Measurements from ENCODE around the gene PLEKHA1. TPM values are rescaled to one million over a fixed set of nuclear protein-coding genes. Genes with fewer than 3 reads are reported as not detected.

PLEKHA1 gene
- total RNA-seq, 1 donor = 45.4 TPM

DNA sequence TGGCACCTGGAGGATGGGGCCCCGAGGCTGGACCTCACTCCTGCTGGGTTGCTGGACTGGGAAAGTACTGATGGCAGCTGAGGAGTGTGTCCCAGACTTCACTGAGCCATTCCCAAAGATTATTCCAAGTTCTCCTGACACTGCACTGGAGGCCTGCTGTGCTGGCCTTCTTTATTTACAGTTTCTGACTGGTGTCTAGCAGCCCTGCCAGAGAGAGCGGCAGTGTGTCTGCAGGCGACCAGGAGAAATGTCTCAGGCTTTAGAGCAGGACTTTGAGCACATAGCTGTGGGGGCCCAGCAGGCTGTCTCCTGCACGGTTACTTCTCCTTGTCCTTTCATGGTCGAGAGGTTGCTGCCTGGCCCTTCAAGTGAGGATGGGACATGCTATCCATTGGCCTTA, 102.9 kb downstream of the PLEKHA1 start:
- H3K9me3 ChIP-seq (ENCODE audit: low read depth, low read length) = no peaks in the 10 kb centered on the region
- peaks cover 7% of the 10 kb centered on the region for H3K4me1 ChIP-seq (ENCODE audit: insufficient read depth, low read length)

DNA sequence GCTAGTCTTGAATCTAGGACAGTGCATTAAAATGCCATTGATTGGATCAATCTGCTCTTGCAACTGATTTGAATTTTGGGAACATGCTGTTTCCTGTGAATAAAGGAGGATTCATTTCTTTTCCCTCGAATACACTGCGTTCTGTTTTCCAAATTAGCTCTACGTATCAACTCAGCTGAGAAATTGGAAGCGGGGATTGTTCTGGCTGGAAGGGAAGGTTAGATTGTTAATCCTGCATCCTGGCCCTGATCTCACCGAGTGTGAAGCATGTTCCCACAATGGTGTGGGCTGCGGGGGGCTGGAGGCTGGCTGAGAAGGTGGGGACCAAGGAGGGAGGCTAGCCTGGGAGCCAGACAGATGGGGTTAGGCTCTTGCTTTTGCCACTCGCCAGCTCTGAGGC, 104.5 kb downstream of the PLEKHA1 start:
- Histone ChIP-seq H3K9me3 (ENCODE audit: low read depth, low read length) (no peaks in the 10 kb centered on the region), H3K4me3 (ENCODE audit: low read length) (no peak overlapping the region), H3K4me1 (ENCODE audit: insufficient read depth, low read length) (peaks cover 5% of the 10 kb centered on the region), H3K27me3 (ENCODE audit: insufficient read depth, low read length) (peaks cover 3% of the 10 kb centered on the region)

More for the DNA sequence above, 102.9 kb downstream of the PLEKHA1 start:
- peaks cover 9% of the 10 kb centered on the region for H3K27me3 ChIP-seq (ENCODE audit: insufficient read depth, low read length)
- H3K4me3 ChIP-seq (ENCODE audit: low read length) = no peak overlapping the region

DNA sequence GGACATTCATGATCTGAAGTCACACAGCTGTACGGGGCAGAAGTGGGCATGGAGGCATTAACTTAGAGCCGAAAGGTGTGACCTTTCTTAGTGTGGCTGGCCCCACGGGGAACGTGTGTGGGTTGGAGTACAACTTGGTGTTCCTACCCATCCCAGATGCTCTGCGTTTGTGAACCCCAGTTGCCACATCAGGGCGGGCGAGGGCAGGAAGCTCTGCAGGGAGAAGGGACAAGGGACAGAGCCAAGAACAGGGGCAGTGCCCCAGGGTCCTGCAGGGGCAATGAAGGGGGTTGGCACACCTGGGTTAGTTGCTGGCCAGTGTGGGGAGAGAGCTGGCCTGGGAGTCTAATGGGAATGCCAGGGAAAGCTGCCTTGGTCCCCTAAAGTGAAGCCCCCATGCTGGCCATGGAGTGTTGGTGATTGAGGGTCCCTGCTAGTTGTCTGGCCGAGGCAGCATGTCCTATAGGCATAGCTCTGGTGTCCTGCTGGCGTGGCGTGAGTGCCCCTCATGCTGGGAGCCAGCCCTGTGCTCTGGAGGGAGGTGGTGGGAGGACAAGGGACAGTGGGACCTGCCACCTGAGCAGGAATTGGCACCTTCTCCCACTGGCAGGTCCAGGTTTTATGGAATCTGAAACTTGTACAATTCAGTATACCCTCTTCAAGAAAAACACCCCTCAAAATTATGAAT, 105.8 kb downstream of the PLEKHA1 start:
- Histone ChIP-seq H3K4me1 (ENCODE audit: insufficient read depth, low read length) (no peaks in the 10 kb centered on the region), H3K4me3 (ENCODE audit: low read length) (no peak overlapping the region), H3K9me3 (ENCODE audit: low read depth, low read length) (no peaks in the 10 kb centered on the region), H3K27me3 (ENCODE audit: insufficient read depth, low read length) (peaks cover 3% of the 10 kb centered on the region)

DNA sequence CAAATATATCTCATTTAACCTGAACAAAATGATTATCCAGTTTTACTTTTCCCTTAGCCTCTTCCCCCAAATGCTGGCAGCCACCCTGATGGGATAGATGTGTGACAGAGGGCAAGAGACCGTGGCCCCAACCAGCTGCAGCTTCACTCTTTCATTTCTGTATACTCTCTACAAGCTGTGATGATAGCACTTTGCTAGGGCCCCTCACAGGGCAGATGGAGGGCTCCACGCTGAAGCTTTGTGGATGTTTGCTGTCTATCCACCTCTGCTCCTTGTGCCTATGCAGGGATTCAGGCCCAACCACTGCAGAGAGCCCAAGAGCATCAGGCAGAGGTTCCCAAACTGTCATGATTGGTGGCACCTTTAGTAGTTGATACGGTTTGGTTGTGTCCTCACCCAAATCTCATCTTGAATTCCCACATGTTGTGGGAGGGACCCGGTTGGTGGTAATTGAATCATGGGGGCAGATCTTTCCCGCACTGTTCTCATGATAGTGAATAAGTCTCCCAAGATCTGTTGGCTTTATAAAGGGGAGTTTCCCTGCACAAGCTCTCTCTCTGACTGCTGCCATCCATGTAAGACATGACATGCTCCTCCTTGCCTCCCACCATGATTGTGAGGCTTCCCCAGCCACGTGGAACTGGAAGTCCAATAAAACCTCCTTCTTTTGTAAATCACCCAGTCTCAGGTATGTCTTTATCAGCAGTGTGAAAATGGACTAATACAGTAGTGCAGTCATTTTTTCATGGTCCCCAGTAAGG, 107.0 kb downstream of the PLEKHA1 start:
- peaks cover 3% of the 10 kb centered on the region for H3K27me3 ChIP-seq (ENCODE audit: insufficient read depth, low read length)
- no peaks in the 10 kb centered on the region for H3K9me3 ChIP-seq (ENCODE audit: low read depth, low read length)
- H3K4me3 ChIP-seq (ENCODE audit: low read length) = no peak overlapping the region
- H3K4me1 ChIP-seq (ENCODE audit: insufficient read depth, low read length) = peaks cover 3% of the 10 kb centered on the region

Other genes starting within 250 kb of the PLEKHA1 start
- not detected for gene BTBD16, start 103.4 kb upstream of the PLEKHA1 start, total RNA-seq
- not detected for gene ARMS2, start 79.9 kb downstream of the PLEKHA1 start, total RNA-seq
- gene HTRA1, start 86.8 kb downstream of the PLEKHA1 start, total RNA-seq = 2.2 TPM
- gene DMBT1, start 186.0 kb downstream of the PLEKHA1 start, total RNA-seq = not detected

Data from mononuclear cell (primary cell).